WI38 (cell line): ENCODE results near the gene AGPAT1.

Experiments used
- H3K4me3 ChIP-seq: 2 replicates; pipeline ENCODE4 v1.5.1; 2011; ENCODE audit warnings: low read depth, mild to moderate bottlenecking, control low read depth, low read length
- CTCF ChIP-seq: IDR thresholded peaks from 2 replicates; pipeline ENCODE4 v1.5.1; 2012; ENCODE audit warnings: low read depth, mild to moderate bottlenecking, control low read depth, low read length

AGPAT1 gene

GRCh38 chr6:32168350-32168749, 7.5 kb downstream of the AGPAT1 start:
- no peak for TF ChIP-seq CTCF
- no peak overlapping the region for H3K4me3 ChIP-seq

GRCh38 chr6:32167761-32168262, 8.1 kb downstream of the AGPAT1 start:
- TF ChIP-seq CTCF: no peak
- H3K4me3 ChIP-seq: no peak overlapping the region

GRCh38 chr6:32167154-32167760, 8.6 kb downstream of the AGPAT1 start:
- no peak overlapping the region for H3K4me3 ChIP-seq
- no peak for TF ChIP-seq CTCF

- H3K4me3 ChIP-seq: no peak overlapping the region
- TF ChIP-seq CTCF: no peak
Observed at GRCh38 chr6:32166411-32167061, 9.3 kb downstream of the AGPAT1 start.

- TF ChIP-seq CTCF: no peak
- no peak within 1 kb of the TSS for H3K4me3 ChIP-seq
Observed at GRCh38 chr6:32164295-32164694, 11.6 kb downstream of the AGPAT1 start, which contains the start of gene EGFL8. Gene EGFL8 (plus strand): TSS chr6:32164595. CDS start chr6:32166166, 1,571 bp downstream.

- no peak overlapping the region for H3K4me3 ChIP-seq
- no peak for TF ChIP-seq CTCF
Observed at GRCh38 chr6:32163559-32164258, 12.2 kb downstream of the AGPAT1 start.

- no peak overlapping the region for H3K4me3 ChIP-seq
- TF ChIP-seq CTCF: no peak
Observed at GRCh38 chr6:32158052-32158451, 17.8 kb downstream of the AGPAT1 start.
